NOMO-1 treated with dmso at 0.1 percent for 144 hours (cell line): ENCODE measurements around the gene PEMT.

Experiments
- DNase-seq: peaks from one replicate; lab custom pipeline; 2025; ENCODE audit not compliant: unreplicated experiment; lab: John Stamatoyannopoulos, UW

The PEMT gene

DNA sequence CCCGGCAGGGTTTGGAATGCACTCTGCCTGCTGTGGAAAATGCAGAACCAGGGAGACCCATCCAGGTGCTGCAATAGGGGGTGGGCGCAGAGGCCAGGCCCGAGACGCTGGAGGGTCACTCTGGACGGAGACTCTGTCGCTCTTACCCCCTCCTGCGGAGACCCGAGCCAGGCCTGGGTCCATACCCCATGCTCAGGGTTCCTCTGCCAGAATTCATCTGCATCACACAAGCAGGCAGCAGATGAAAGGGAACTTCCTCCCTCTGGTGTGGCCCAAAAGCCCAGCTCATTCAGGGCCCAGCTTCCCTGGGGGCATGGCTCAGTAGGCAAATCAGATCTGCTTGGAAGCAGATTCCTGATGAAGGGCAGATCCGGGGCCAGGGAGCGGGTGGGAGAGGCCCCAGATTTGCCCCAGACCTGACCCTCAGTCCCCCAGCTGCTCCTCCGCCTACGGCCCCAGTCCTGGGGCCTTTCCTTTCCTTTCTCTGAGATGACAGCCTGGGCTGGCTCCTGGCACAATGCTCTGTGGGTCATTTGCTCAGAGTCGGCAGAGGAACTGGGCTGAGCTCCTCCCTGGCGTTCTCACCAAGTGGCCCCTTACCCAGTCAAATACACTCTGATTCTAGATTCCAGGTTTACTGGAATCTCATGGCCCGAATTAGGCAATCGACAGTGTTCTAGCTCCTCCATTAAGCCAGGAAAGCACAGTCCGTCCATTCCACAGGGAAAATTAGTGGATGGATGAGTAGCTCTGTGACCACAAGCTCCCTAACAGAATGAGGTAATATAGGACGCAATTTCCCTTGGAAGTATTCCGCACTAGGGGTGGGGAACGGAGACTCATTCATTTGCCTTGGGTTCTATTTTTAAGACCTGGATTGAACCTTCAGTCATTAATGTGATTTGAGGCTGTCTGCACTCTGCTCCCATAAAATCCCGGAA, 76.2 kb downstream of the PEMT start:
- DNase-seq: no peak

DNA sequence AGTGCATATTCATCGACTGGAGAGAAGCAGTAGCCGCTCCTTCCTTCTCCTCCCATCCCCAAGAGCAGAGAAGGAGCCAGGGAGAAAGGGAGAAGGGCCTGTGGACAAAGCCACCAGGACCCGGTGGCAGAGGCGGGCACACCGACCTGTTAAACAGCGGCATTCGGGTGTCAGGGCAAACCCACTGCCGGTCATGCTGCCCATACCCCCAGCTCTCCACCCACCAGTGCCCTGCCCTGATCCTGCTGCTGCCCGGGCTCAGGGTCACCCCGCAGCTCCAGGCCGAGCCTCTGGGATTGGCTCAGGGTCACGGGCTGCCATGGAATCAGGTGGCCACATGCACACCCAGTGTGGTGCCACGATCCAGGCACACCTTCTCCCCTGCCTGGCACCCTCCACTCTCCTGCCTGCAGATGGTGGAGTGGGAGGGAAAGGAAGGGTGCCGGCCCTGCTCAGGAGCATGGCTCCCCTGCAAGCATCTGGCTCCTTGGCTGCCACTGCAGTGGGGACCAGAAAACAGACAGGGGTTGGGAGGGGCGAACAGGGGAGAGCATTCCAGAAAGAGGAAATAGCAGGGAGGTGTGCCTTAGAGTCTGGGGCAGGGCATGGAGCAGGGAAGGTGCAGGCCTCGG, 77.0 kb downstream of the PEMT start:
- no peak for DNase-seq

DNA sequence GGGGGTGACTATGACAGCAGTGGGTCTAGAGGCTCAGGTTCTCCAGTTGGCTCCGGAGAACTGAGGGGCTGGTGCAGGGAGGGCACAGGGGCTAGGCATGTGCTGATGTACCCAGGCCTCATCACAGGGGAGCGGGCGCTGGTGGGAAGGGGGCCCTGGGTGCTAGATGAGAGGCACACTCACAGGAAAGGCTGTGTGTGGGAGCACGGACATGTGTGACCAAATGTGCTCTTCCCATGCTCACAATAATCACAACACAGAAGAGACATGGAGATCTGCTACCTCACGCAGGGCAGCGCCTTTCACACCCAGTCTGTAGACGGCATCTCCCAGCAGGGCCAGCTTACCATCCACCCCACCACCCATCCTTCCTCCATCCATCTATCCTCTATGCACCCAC, 77.9 kb downstream of the PEMT start:
- DNase-seq: no peak

DNA sequence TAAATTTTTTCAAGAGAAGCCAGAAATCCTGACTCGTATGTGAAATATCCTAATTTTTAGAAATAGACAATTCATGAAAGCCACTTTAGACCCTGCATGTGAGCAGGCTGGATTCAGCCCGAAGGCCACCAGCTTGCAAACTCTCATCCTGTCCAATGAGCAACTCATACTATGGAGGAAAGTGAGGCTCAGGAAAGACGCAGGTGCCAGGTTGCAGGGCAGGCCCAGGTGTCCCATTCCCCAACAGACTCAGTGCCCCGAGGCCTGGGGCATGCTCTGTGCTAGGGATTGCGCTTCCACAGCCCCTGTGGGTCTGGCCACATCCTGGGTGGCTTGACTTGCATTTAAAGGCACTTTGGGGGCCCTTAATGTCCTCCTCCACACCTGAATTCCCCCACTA, 78.6 kb downstream of the PEMT start:
- DNase-seq: no peak

DNA sequence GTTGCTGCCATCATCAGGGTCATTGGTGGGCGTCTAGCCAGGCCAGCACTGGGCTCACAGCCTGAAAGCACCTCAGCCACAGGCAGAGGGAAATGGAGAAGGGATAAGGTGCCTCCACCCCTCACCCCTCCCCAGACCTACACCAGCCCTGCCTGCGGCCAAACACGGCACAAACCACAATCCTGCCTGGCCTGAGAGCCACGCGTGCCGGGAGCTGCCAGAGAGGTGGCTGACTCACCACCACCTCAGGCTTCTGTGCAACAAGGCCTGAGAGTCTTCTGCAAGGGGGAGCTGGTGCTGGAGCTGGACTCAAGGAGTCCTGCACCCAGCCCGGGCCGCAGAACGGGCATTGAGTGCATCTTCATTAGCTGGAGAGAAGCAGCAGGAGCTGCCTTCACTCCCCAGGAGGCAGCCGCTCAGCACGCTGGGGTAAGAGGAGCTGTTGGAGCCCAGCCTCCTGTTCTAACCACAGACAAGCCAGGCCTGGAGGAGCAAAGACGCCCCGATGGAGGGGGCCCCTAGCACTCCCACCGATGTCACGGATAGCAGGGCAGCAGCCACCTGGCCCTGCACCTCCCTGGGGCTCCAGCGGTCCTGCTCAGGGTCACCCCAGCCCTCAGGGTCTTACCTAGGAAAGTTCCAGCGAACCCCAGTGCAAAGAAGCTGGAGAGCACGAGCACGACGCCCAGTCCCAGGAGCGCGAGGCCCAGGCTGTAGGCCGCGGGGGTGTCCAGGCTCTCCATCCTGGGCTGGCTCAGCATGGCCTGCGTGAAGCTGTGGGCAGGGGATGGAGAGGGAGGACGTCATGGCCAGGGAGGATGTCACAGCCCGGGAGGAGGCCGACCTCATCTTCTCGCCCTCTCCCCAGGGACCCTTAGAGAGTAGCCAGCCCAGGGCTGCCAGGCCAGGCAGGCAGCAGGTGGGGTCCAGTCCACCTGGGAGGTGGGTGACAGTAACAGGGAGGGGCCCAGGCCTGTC, 79.3 kb downstream of the PEMT start:
- no peak for DNase-seq

DNA sequence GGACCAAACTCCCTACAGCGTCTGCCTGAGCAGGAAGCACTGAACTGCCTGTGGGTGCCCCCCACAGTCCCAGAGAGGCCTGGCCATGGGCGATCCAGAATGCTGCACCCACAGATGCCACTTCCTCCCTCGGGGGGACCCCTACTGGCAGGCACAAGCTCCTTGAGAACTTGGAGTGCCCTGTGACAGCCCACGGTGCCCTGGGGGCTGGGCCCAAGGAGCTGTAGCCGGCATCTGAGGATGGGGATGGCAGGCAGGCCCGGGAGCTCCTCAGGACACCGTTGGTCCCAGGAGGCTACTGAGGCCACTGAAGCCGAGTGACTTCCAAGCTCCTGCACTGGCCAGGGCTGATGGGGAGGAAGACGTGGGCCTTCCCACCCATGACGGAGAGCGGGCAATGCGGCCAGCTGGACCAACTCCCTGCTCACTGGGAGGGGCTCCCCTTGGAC, 80.2 kb downstream of the PEMT start:
- DNase-seq: no peak

DNA sequence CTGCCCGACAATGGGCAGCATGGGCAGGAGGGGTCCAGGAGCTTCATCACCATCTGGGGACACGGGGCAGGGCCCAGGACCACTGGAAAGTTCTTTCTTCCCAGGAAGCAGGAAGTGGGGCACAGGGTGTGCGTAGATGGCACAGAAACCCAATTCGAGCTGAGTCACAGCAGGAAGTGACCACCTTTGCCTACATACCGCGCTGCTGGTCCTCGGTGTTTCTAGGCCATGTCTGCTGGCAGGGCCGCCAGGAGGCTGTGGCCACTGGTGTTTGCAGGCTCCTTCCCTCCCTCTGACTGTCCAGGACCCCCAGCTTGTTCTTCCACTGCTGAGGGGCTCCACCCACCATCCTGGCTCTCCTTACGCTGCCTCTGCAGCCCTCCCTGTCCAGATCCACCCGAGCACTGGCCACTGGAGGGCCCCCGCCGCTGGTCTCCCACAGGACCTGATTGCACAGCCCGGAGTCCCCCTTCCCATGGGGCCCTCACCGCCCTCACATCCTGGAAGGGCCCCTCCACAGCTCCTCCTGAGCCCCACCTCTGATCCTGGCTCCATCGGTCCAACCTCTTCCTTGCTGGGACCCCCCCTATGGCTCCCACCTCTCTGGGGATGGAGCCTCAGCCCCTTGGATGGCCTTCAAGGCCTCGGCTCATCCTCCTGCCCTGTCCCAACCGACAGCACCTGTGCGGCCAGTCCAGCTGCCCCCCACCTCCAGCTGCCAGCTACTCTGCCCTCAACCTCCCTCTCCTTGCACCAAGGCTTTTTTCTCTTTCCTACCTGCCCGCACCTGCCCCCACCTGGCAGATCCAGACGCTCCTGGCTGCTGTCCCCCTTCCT, 80.8 kb downstream of the PEMT start:
- DNase-seq: no peak

DNA sequence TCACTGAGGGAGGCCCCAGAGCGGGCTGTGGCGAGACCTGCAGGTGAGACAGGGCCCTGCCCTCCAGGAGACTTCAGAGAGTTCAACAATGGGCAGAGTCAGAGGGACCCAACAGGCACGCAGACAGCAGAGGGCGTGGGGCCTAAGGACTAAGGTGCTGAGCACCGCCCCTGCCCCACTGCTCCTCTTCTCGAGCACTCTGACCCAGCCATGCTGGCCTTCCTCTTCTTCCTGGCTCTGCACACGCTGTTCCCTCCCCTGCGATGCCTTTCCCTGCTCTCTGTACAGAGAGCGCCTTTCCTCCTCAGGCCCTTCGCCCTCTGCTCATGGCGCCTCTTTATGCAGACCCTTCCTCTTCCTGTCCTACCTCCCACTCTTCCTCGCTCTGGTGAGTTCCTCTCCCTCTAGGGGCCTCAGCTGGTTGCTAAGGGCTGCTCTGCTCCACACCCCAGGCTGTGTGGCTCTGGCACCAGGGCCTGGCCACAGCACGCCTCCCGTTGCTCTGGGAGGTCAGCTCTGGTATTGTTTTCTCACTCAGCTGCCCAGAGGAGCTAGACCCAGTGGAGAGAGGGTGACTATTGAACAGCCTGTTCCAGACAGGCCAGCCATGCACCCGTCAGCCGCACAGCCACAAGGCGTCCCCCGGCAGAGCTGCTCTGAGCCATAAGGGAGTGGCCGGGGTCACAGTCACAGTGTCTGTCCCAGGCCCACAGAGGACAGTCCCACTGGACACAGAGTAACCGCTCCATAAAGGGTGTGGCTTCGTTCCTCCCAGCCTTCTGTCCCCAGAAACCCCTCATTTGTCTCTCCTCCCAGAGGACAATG, 81.7 kb downstream of the PEMT start:
- no peak for DNase-seq

DNA sequence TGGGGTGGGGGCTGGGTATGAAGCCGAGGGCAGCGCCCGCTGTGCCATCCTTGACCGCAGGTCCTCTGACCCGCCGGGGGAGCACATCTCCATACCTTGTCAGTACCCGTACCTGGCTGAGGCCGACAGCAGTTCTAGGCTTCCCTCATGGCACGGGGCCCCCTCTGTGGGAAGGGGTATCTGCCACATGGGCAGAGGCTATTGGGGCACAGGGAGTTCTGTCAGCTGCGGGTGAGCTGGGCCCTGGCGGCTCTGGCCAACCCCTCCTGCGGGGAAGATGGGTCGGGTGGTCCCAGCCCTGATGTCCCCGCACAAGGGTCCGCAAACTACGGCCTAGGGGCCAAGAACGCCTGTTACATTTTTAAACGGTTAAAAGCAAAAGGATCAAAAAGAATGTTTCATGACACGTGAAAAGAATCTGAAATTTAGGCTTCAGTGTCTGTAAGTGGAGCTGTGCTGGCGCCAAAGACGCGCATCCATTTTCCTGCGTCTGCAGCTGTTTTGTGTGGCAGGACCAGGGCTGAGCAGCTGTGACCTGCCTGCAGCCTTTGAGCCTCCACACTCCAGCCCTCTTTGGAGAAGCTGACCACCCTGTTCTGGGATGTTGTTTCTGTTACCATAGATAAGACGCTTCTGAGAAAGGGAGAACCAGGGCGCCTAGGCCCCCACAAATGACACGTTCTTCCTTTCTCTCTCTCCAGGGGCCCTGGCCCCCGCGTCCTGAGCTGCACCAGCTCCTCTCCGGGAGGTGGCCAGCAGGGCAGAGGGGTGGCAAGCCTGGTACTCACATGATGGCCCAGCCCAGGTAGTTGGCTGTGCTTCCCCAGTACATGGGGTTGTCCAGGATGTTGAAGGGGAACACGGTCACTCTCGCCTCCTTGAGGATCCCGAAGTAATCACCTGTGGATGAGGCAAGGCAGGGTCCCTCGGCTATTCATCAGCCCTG, 82.6 kb downstream of the PEMT start:
- DNase-seq: no peak

DNA sequence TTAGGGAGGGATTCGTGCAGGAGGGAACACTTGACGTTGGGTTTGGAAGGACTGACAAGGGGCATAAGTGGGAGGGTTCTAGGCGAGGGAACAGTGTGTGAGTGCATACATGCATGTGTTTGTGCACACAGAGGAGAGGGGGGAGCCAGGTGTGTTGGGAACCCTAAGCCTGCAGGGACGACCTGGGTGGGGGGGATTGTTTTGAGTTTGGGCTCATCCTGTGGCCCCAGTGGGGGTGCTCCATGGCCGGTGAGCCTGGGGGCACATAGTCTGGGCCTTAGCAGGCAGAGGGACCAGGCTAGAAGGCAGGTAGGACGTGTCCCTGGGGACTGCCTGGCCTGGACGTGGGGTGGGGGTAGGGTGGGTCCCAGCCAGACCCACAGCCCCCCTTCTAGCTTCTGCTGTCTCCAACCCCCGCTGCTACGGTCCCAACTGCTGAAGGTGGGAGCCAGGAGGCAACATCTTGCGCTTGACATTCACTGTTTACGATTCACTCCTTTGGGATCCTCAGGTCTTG, 83.4 kb downstream of the PEMT start:
- no peak for DNase-seq

DNA sequence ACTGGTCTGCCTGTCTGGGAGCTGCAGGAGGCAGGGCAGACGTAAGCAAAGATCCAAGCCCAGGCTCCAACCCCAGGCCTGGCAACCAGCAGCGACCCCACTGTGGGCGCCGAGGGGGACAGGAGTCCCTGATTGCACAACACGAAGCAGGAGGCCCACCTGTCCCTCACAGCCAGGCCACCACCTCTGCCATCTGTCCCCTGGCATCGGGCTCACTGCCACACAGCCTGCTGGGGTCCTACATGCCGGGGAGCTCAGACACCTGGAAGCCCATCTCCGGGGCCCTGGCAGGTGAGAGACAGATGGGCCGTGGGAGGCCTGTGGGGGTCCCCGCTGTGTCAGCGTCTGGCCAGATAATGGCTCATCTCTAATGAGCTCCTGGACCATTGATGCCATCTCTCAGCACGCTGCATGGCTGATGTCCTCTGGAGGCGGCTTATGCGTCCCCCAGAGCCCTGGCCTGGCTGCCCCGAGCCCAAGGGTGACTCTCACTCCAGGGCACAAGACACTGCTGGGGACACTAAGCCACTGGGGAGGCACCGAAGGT, 84.0 kb downstream of the PEMT start:
- no peak for DNase-seq

DNA sequence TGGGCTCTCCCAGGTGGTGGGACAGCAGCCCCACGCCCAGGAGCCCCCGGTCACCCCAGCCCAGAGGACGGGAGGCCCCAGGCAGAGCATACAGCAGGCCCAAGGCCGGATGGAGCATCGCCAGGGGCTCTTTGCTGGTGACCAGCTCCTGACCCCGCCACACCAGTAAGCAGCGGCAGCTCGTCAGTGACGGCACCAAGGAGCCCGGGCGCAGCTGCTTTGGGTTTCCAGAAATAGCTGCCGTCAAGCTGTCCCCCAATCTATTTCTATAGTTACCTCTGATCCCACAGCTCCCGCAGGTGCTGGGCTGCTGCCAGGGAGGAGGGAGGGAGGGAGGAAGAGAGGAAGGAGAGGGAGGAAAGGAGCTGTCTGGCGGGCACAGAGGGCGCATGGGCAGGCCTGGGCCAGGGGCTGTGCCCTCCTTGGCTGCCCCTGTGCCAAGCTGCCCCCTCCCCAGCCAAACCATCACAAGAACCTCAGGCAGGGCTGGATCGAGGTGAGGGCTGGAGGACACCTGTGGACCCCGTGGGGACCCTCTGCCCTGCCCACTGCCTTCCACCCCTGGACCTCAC, 84.5 kb downstream of the PEMT start:
- no peak for DNase-seq

DNA sequence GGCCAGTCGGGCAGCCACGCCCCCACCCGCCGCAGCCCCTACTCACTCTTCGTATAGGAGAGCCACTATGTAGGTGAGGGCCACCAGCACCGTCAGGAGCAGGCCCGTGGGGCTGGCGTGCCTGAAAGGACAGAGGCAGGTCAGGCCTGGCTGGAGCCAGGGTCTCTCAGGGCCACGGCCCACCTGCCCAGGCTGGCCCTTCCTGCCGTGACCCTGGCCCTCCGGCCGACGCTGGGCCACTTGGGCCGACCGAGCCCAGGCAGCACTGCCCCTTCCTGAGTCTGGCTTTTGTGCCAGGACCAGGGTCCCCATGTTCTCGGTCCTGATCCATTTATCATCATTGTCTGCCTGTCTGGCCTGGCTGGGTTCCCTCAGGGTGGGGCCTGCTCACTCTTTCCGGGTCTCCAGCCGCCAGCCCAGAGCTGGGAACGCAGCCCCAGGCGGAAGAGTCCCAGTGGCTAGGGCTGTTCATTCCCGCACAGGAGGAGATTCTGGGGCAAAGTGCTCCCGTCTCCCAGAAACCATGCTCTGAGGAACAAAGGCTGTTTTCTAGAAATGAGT, 85.2 kb downstream of the PEMT start:
- no peak for DNase-seq

DNA sequence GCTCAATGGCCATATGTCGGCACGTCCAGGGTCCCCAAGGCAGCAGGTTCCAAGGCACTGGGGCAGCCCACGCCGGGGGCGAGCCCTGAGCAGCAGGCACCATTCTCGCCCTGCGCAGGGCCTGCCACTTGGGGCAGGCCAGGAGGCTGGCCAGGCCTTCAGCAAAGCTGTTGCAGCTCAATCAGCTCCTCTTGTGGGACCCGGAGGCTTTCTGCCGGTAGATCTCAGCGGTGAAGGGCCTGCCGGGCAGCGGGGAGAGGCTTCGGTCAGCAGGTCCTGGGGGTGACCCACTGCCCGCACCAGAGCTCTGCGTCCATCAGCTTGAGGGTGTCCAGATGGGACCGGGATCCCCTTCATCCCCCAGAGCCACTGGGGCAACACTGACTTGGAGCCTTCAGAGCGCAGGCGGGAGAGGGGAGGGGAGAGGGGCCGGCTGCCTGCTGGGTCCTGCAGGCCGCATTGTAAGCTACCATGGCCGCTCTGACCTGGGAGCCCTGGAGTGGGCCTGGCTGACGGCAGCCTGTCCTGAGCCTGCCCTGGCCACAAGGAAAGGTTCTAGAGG, 85.8 kb downstream of the PEMT start:
- DNase-seq: no peak

DNA sequence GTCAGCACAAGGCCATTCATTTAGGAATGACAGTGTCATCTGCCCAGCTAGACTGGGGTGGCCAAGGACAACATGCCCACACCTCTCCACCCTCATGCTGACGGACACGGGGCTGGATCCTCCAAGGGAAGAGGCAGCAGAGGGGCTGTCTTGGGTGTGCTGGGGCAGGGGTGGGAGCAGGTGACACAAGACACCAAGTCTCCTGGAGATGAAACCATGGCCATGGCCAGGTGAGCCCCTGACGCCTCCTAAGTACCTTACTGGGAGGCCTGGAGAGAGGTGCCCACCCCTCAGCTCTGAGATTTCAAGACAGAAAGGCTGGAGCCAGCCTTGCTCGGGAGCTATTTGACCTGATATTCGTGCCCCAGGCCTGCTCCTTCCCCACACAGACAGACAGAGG, 86.4 kb downstream of the PEMT start:
- DNase-seq: no peak

DNA sequence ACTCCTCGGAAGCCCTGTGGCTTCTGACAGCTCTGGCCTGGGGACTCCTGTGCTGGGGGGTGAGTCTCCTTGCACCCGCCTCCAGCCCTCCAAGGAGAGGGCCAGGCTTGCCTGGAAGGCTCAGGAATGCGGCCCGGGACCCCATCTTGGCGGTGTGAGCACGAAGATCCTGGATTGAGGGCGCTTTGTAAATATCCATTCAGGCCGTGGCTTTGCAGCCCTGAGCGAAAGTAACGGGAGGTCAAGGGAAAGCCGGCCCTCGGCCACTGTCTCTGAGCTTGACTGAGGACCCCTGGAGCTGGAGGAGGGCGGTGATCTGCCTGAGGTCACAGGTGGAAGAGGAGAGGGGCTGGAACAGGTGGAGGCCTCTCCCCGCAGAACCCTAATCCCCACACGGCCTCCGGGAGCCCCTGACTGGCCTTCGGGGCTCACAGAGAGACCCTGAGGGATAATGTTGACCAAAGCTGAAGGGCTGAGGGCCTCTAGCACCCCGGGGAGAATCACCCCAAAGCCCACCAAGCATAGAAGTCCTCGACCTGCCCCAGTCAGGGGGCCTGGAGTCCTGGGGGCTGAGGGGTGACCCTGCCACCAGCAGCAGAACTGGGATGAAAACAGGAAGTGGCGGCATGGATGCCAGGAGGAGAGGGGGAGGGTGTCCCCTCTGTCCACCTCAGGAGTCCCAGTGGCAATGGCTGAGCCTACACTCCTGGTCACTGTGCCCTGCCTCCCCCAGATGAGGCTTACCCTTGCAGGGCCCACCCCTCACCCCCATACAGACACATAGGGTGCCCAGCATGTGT, 87.0 kb downstream of the PEMT start:
- no peak for DNase-seq
